Lower lobe of right lung (tissue), 2 donors: ENCODE data around the gene CNTROB. TPM values are rescaled to one million over a fixed set of nuclear protein-coding genes. Genes with fewer than 3 reads are reported as not detected.

ENCODE experiments used
- ATAC-seq, 2 donors: fragments of 200-7000 bp; cut with Tn5 transposase; one replicate each; pipeline ENCODE4 v1.9.1; 2020 to 2022; ENCODE audit warnings: mild to moderate bottlenecking in 2 of 2, moderate library complexity in 2 of 2
- DNase-seq: peaks from one replicate; pipeline ENCODE4 v3.0.0-alpha.2; 2020
- H3K27ac ChIP-seq: fragments of 200-600 bp; one replicate; pipeline ENCODE4 v1.8.0; 2022
- H3K27me3 ChIP-seq: fragments of 200-600 bp; one replicate; pipeline ENCODE4 v1.8.0; 2022; ENCODE audit warnings: low read depth
- H3K36me3 ChIP-seq: fragments of 200-600 bp; one replicate; pipeline ENCODE4 v1.8.0; 2022; ENCODE audit warnings: mild to moderate bottlenecking
- H3K4me1 ChIP-seq: fragments of 200-600 bp; one replicate; pipeline ENCODE4 v1.8.0; 2022
- H3K4me3 ChIP-seq: fragments of 200-600 bp; one replicate; pipeline ENCODE4 v1.8.0; 2022; ENCODE audit warnings: mild to moderate bottlenecking
- H3K9me3 ChIP-seq: fragments of 200-600 bp; one replicate; pipeline ENCODE4 v1.8.0; 2022
- CTCF ChIP-seq: fragments of 200-600 bp; IDR thresholded peaks from one replicate; pipeline ENCODE4 v1.8.0; 2022; ENCODE audit warnings: antibody characterized with exemption, mild to moderate bottlenecking
- intact Hi-C: fragments of 100-400 bp; cut with DNase I; formaldehyde crosslinking; loops from one replicate; pipeline ENCODE4 v1.11.0; 2022
- long read RNA-seq: library from polyadenylated mRNA; unstranded; transcript quantifications from one replicate; pipeline ENCODE4 v2.0.0, GENCODE V29; 2021
- total RNA-seq: library from RNA; stranded (reverse); fragmentation: NEBNext Ultra II Directional; extraction: Animal tissue kit (Norgen Biotek cat#: 25700); gene quantifications from one replicate; pipeline ENCODE4 v1.2.1, GENCODE V29; 2021
- donor health status: DM: no; HTN: yes; CAD: no; lungs with severe emphysema.

The CNTROB gene
- 56.2 TPM for total RNA-seq
- long read RNA-seq, transcript CNTROB-203 (19 exons, 2,783 nt): minor isoform, 7 of 62 reads
- long read RNA-seq, transcript CNTROB-202 (19 exons, 3,705 nt): major isoform, 13 of 62 reads
- long read RNA-seq, partial matches to known transcripts: 20 of 62 reads
- long read RNA-seq, other reads (novel, unspliced or antisense): 22 of 62 reads

- Histone ChIP-seq H3K4me3 (peak within 1 kb of the TSS; percentile 79), H3K27me3 (no peaks in the 10 kb centered on the region), H3K9me3 (no peaks in the 10 kb centered on the region), H3K36me3 (peaks cover 29% of the 10 kb centered on the region), H3K4me1 (peaks cover 36% of the 10 kb centered on the region), H3K27ac (peak within 1 kb of the TSS; percentile 82)
- DNase-seq (peak; percentile 100), ATAC-seq (peak; percentile 97 to 99)
- TF ChIP-seq CTCF: no peak
- intact Hi-C loops: no loop called here
These were observed at the start of gene CNTROB, which contains the start of gene TRAPPC1 for GRCh38 chr17:7931709-7932482. CNTROB (plus strand) TSS chr17:7932206; CDS start chr17:7933080, 874 bp downstream. TRAPPC1 (minus strand) TSS chr17:7931946; CDS start chr17:7931829, 117 bp downstream.

GRCh38 chr17:7882629-7883028 is 49.4 kb upstream of the CNTROB start:
- no peaks in the 10 kb centered on the region for H3K9me3 ChIP-seq
- peaks cover 21% of the 10 kb centered on the region for H3K36me3 ChIP-seq
- H3K4me1 ChIP-seq: peaks cover 50% of the 10 kb centered on the region
- ATAC-seq (no peak), DNase-seq (no peak)
- H3K27ac ChIP-seq: no peak overlapping the region
- no peak for TF ChIP-seq CTCF
- no peaks in the 10 kb centered on the region for H3K27me3 ChIP-seq
- no peak overlapping the region for H3K4me3 ChIP-seq
- intact Hi-C loops: no loop called here

GRCh38 chr17:7883781-7884386 is 48.1 kb upstream of the CNTROB start:
- DNase-seq (no peak), ATAC-seq (no peak)
- peaks cover 14% of the 10 kb centered on the region for H3K36me3 ChIP-seq
- no peaks in the 10 kb centered on the region for H3K9me3 ChIP-seq
- H3K4me1 ChIP-seq: peaks cover 62% of the 10 kb centered on the region
- TF ChIP-seq CTCF: no peak
- H3K27ac ChIP-seq: peak overlapping the region; percentile 24
- peak overlapping the region; percentile 41 for H3K4me3 ChIP-seq
- intact Hi-C loops: no loop called here
- H3K27me3 ChIP-seq: no peaks in the 10 kb centered on the region

GRCh38 chr17:7884581-7885366 is 47.2 kb upstream of the CNTROB start:
- H3K27ac ChIP-seq: peak overlapping the region; percentile 24
- DNase-seq (no peak), ATAC-seq (no peak)
- no peaks in the 10 kb centered on the region for H3K9me3 ChIP-seq
- H3K4me3 ChIP-seq: peak overlapping the region; percentile 93
- no peaks in the 10 kb centered on the region for H3K27me3 ChIP-seq
- peaks cover 14% of the 10 kb centered on the region for H3K36me3 ChIP-seq
- H3K4me1 ChIP-seq: peaks cover 71% of the 10 kb centered on the region
- TF ChIP-seq CTCF: no peak
- intact Hi-C loops: no loop called here
